ENCODE measurements around the gene IMPG2.

DNA sequence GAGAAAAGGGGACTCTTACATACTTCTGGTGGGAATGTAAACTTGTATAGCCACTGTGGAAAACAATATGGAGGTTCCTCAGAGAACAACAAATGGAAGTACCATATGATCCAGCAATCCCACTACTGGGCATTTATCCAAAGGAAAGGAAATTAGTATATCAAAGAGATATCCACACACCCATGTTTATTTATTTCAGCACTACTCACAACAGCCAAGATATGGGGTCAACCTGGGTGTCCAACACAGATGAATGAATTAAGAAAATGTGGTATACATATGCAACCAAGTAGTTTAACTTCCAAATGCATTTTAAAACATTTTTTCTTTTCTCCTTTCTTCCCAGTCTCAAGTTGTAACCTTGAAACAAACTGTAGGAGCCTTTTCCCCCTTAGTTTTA is 54.3 kb downstream of the IMPG2 start:
- TF ChIP-seq, protein P1, sequence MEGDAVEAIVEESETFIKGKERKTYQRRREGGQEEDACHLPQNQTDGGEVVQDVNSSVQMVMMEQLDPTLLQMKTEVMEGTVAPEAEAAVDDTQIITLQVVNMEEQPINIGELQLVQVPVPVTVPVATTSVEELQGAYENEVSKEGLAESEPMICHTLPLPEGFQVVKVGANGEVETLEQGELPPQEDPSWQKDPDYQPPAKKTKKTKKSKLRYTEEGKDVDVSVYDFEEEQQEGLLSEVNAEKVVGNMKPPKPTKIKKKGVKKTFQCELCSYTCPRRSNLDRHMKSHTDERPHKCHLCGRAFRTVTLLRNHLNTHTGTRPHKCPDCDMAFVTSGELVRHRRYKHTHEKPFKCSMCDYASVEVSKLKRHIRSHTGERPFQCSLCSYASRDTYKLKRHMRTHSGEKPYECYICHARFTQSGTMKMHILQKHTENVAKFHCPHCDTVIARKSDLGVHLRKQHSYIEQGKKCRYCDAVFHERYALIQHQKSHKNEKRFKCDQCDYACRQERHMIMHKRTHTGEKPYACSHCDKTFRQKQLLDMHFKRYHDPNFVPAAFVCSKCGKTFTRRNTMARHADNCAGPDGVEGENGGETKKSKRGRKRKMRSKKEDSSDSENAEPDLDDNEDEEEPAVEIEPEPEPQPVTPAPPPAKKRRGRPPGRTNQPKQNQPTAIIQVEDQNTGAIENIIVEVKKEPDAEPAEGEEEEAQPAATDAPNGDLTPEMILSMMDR (conservative IDR thresholded peaks at IDR 0.05 in 1 of 2, IDR thresholded peaks at IDR 0.05 in 1 of 2; ENCODE audit: low read depth in 1 of 2, low read length in 2 of 2) = no peak
- TF ChIP-seq EZH2 (IDR thresholded peaks at IDR 0.05; ENCODE audit: low read length, missing control alignments) = no peak

Measured in fibroblast of lung (primary cell).